ENCODE results near the gene IGFBP2. TPM values are rescaled to one million over a fixed set of nuclear protein-coding genes. Genes with fewer than 3 reads are reported as not detected.

IGFBP2 gene
- polyA plus RNA-seq, 5 donors = 89.9 to 136 (median 120) TPM

DNA sequence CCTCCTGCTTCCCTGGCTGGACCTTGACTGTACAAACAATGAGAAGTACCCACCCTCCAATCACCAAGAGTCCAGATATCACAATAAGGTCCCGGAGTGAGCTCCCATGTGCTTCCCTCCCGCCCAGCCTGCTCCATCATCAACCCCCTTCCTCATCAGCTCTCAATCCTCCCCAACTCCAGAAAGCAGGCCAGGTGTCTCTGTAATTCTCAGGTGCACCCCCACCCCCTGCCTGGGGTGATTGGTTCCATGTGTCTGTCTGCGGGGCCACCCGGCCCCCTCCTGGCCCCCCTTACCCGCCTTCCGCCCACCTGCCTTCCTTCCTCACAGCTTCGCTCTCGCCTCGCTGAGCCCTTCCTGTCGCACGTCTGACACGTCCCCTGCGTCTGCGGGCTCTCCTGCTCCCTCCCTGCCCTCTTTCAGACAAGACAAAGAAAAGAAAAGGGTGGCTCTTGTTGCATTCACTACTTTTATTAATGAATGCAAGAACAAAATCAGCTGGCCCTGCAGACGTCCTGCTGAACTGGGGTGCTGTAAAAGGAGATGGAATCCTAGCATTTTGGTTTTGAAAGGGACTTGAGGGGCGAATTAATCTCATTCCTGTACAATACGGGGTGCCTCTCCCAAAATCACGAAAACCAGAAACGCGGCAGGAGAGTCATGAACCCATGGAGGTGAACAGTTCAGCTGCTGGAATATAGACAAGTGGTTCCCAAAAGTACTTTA lies 26.5 kb upstream of the IGFBP2 start:
- peak in 1 of 2 donors; percentile 52 for DNase-seq

- no peak for DNase-seq
These were observed 26.0 kb upstream of the IGFBP2 start for GRCh38 chr2:216607277-216607560.

GRCh38 chr2:216608525-216608924 lies 24.7 kb upstream of the IGFBP2 start:
- no peak for DNase-seq

DNA sequence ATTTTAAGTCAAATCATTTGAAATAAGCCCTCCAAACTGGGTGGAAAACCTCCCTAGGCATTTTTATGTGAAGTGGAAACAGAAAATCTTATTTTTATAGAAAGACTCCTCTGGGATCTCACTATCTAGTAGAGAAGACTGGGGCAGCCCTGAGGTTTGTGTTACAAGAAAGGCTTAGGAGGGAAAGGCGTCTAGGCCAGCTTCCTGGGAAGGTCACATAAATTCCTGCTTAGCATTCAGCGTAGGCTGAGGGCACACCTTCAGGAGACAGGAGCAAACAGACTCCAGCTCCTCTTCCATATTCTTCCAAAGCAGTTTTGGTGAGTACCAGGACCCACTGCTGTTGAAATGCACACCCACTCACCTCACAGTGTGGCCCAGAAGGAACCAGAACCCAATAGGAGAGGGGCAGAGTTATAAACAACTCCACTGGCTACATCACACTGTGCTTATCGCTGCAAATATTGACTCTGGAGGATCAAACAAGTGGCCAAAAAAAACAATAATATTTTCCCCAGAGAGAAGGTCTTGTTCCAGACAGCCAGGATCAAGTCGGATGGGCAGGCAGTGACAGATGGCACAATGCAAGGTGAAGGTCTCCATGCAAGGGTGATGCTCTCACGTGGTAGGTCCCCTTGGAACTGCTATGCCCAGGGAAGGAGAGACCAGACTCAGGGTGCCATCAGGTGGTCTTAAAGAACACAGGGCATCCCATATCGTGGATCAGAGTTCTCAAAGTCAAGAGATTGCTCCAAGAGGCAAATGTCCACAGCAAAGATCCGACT lies 17.7 kb upstream of the IGFBP2 start:
- no peak for DNase-seq

- no peak for DNase-seq
These were observed 17.0 kb upstream of the IGFBP2 start for GRCh38 chr2:216616083-216616678.

DNA sequence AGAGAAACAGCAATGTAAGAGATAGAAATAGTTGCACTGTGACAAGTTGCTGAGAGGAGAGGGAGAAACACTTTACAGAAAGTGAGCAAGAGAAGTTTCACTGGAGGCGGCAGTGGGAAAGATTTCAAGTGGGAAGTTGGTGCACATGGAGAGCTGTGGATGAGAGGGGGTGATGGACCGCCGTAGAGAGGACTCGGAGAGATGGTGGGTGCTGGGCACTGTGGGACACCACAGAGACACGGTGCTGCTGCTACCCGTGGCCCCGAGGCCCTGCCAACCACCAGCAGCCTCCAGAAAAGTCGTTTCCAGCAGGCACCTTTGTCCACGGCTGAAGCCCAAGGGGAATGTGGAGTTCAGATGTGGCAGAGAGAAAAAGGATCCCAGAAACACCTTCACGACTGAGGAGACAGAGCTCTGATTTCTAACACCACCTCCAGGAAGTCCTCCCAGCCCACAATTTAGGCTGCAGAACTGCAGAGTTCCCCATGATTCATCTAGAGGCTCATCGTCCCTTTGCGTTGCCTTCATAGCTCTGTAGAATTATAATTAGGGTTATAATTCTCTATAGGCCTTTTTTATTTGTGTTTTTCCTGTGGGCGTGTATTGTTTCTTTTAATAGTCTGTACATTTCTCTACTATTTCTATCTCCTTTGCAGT lies 15.9 kb upstream of the IGFBP2 start:
- DNase-seq = no peak

- DNase-seq = no peak
These were observed 14.4 kb upstream of the IGFBP2 start for GRCh38 chr2:216618785-216619184.

GRCh38 chr2:216619411-216620393 lies 13.5 kb upstream of the IGFBP2 start:
- peak in 1 of 2 donors; percentile 27 for DNase-seq

GRCh38 chr2:216620786-216621185 lies 12.4 kb upstream of the IGFBP2 start:
- DNase-seq = no peak

DNA sequence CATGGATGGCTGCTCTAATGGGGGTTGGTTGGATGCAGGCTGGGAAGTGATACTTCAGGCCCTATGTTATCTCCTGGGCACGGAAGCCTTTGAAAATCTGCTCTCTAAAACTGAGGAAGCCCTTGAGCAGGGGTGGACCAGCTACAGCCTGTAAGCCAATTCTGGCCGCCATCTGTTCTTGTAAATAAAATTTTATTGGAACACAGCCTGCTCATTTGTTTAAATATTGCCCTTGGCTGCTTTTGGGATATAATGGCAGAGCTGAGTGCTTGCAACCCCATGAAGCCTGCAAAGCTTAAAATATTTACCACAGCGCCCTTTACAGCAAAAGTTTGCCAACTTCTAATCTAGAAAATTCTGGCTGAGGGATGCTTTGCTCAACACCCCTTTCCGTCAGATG lies 11.9 kb upstream of the IGFBP2 start:
- no peak for DNase-seq

- DNase-seq = no peak
These were observed 10.7 kb upstream of the IGFBP2 start for GRCh38 chr2:216622526-216622925.

DNA sequence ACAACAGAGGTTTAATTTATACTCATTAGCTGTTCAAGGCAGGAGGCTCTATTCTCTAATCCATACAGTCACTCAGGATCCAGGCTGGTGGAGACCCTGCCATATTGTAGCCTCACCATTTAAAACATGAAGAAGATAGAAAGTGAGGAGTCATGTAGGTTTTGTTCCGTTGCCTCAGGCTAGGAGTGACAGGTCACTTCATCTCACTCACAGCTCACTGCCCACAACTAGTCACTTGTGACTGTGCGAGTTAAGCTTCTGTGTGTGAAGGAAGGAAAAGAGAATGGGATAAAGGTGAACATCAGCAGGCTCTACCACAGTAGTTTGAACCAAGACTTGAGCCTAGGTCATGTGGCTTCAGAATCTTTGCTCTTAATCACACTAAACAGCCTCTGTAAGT lies 9.0 kb upstream of the IGFBP2 start:
- DNase-seq = no peak

DNA sequence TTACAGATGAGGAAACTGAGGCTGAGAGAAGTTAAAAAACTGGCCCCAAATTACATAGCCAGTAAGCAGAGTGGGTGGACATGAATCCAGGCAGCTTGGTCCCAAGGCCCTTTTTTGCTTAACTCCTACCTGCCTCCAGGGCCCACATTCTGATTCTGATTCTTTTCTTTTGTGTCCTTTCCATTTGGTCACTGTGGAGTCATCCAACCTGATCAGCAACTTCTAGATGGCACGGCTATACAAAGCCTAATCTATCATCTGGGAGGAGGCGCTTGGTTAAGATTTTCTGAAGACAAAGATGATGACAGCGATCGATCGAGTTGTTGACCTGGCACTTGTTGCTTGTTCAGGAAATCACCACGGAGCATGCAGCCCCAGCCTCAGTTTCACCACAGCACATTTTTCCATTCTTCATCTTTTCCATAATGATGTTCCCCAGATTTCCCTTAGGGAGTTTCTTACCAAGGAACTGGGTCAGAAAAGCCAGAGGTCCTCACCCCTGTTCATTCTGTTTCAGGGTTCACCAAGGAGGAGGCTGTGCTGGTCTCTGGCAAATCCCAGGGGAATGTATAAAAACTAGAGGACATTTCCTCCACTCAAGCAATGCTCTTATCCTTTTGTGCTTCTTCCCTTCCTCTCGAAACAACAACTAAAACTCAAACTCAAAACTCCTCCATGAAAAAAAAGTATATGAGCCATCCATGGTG lies 6.9 kb upstream of the IGFBP2 start:
- DNase-seq = no peak

- DNase-seq = no peak
These were observed 6.4 kb upstream of the IGFBP2 start for GRCh38 chr2:216626875-216627245.

DNA sequence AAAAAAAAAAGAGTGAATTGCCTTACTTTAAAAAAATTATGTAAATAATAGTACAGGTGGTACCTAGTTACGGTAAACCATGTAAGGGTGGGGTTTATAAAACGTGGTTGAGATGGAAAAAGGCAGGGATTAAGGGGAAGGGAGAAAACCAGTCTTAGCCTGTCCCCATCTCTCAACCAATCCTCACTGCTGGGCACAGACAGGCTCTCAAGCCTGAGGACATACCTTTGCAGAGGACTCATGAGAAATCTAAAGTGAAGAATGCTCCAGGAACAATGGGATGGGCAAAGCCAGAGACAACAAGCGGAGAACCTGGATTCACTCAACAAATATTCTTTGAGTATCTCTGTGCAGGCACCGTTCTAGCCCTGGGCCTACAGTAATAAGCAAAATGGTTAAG lies 3.4 kb upstream of the IGFBP2 start:
- no peak for DNase-seq

GRCh38 chr2:216632346-216632951 lies 771 bp upstream of the IGFBP2 start:
- no peak for DNase-seq

- DNase-seq = no peak
These were observed 573 bp downstream of the IGFBP2 start for GRCh38 chr2:216633616-216634369.

GRCh38 chr2:216634370-216635148 lies 1.3 kb downstream of the IGFBP2 start:
- DNase-seq = no peak

GRCh38 chr2:216635171-216635570 lies 2.0 kb downstream of the IGFBP2 start:
- no peak for DNase-seq

Data from right lung (tissue), 5 donors.